Anterior cingulate cortex (tissue), 58 donors: ENCODE measurements around the gene CCDC149.

Source experiments
- DNase-seq, 58 donors: peaks; one replicate each; lab custom pipeline; 2025; lab: John Stamatoyannopoulos, UW

Gene CCDC149

GRCh38 chr4:24884902-24885301, 27.9 kb downstream of the CCDC149 start:
- DNase-seq = no peak

GRCh38 chr4:24881508-24882196, 31.2 kb downstream of the CCDC149 start:
- DNase-seq = peak in 1 of 58 donors; percentile 31

GRCh38 chr4:24880186-24880585, 32.7 kb downstream of the CCDC149 start:
- no peak for DNase-seq

GRCh38 chr4:24878636-24879016, 34.2 kb downstream of the CCDC149 start:
- DNase-seq = no peak

GRCh38 chr4:24877868-24878635, 34.8 kb downstream of the CCDC149 start:
- no peak for DNase-seq

GRCh38 chr4:24876431-24876830, 36.4 kb downstream of the CCDC149 start:
- no peak for DNase-seq

GRCh38 chr4:24872720-24873119, 40.1 kb downstream of the CCDC149 start:
- DNase-seq = no peak

- DNase-seq = no peak
Observed at GRCh38 chr4:24871210-24871609, 41.6 kb downstream of the CCDC149 start.

- no peak for DNase-seq
Observed at GRCh38 chr4:24867766-24868296, 45.0 kb downstream of the CCDC149 start.

- DNase-seq = no peak
Observed at GRCh38 chr4:24867251-24867650, 45.6 kb downstream of the CCDC149 start.

GRCh38 chr4:24865401-24865800, 47.4 kb downstream of the CCDC149 start:
- DNase-seq = no peak

- DNase-seq = no peak
Observed at GRCh38 chr4:24863799-24864198, 49.0 kb downstream of the CCDC149 start.

GRCh38 chr4:24862073-24862751, 50.6 kb downstream of the CCDC149 start:
- DNase-seq = no peak

- DNase-seq = no peak
Observed at GRCh38 chr4:24858550-24858949, 54.3 kb downstream of the CCDC149 start.

- no peak for DNase-seq
Observed at GRCh38 chr4:24858026-24858425, 54.8 kb downstream of the CCDC149 start.

- DNase-seq = no peak
Observed at GRCh38 chr4:24856586-24856985, 56.3 kb downstream of the CCDC149 start.

GRCh38 chr4:24855741-24856140, 57.1 kb downstream of the CCDC149 start:
- no peak for DNase-seq

GRCh38 chr4:24853142-24853541, 59.7 kb downstream of the CCDC149 start:
- peak in 2 of 58 donors; percentile 3 to 9 for DNase-seq

GRCh38 chr4:24850674-24851073, 62.2 kb downstream of the CCDC149 start:
- DNase-seq = peak in 1 of 58 donors; percentile 3

- DNase-seq = no peak
Observed at GRCh38 chr4:24849756-24850155, 63.1 kb downstream of the CCDC149 start.

GRCh38 chr4:24849351-24849750, 63.5 kb downstream of the CCDC149 start:
- DNase-seq = no peak
